GM19099 (cell line): ENCODE measurements around the gene DGKQ.

Experiments used
- POLR2A ChIP-seq: IDR thresholded peaks from 3 replicates; pipeline ENCODE4 v1.6.1; 2011; ENCODE audit warnings: low read depth; ENCODE audit not compliant: insufficient read length; ENCODE audit errors: extremely low read depth

Gene DGKQ, protein sequence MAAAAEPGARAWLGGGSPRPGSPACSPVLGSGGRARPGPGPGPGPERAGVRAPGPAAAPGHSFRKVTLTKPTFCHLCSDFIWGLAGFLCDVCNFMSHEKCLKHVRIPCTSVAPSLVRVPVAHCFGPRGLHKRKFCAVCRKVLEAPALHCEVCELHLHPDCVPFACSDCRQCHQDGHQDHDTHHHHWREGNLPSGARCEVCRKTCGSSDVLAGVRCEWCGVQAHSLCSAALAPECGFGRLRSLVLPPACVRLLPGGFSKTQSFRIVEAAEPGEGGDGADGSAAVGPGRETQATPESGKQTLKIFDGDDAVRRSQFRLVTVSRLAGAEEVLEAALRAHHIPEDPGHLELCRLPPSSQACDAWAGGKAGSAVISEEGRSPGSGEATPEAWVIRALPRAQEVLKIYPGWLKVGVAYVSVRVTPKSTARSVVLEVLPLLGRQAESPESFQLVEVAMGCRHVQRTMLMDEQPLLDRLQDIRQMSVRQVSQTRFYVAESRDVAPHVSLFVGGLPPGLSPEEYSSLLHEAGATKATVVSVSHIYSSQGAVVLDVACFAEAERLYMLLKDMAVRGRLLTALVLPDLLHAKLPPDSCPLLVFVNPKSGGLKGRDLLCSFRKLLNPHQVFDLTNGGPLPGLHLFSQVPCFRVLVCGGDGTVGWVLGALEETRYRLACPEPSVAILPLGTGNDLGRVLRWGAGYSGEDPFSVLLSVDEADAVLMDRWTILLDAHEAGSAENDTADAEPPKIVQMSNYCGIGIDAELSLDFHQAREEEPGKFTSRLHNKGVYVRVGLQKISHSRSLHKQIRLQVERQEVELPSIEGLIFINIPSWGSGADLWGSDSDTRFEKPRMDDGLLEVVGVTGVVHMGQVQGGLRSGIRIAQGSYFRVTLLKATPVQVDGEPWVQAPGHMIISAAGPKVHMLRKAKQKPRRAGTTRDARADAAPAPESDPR

GRCh38 chr4:973431-974397 lies at the start of gene DGKQ:
Gene DGKQ, minus strand, starts transcription at chr4:973569. Its CDS starts 87 bp downstream, at chr4:973482.
- TF ChIP-seq POLR2A: peak; percentile 46

DNA sequence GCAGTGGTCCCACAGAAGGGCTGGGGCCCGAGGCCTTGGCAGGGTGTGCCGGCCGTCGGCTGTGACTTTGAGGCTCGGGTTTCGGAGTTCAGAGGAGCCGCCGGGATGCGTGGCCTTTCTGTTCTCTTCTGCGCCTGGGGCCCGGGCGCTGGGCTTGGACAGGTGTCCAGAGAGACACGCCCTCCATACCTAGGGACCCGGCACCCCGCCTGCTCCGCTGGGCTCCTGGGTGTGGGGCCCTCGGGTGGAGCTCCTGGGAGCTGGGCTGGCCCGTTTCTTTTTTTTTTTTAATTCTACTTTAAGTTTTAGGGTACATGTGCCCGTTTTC lies 49.3 kb upstream of the DGKQ start:
- TF ChIP-seq POLR2A: no peak

DNA sequence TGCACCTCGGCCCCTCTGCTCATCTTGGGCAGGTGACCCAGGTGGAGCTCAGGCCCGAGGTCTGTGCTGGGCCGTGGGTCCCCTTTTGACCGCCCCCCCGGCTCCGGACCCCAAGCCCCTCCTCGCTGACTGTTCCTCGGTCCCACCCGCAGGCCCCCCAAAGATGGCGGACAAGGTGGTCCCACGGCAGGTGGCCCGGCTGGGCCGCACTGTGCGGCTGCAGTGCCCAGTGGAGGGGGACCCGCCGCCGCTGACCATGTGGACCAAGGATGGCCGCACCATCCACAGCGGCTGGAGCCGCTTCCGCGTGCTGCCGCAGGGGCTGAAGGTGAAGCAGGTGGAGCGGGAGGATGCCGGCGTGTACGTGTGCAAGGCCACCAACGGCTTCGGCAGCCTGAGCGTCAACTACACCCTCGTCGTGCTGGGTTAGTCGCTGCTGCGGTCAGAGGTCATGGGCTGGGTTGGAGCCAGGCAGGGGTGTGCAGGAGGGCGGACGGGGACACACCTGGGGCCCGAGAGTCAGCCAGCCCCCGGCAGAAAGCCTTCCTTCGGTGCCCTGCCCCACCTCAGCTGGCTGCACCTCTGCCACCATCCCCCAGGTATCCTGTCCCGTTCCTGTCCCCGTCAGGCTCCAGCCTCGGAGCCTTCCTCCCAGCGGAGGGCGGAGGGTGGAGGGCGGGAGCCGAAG lies 48.8 kb upstream of the DGKQ start:
- no peak for TF ChIP-seq POLR2A

DNA sequence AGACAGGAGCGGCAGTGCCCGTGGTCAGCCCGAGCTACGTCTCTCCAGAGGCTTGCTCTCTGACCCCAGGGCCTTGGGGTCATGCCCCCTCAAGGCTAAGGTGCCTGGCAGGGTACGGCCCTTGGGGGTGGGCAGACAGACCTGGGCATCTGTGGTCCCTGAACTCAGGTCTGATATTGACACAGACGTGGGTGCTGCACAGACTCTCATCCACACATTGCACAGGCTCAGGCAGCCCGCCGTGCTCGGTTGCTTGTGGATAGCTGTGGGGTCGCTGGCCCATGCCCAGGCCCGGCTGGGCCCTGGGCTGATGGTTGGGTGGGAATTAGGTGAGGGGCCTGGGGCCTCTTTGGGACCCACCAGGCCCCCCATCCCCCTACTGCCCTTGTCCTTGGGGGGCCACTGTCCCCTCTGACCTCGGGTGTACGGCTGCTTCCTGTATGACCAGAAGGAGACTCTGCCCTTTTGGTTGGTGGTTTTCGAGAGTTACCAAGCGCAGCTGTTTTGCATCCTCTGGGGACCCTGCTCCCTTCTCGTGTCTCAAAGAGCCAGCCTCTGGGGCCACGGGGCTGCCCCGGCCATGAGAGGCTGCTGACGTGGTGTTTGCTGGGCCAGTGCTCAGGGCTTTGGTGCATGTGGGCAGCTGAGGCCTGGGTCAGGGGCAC lies 48.1 kb upstream of the DGKQ start:
- TF ChIP-seq POLR2A: no peak

- no peak for TF ChIP-seq POLR2A
Measured at GRCh38 chr4:1019729-1020470, 46.5 kb upstream of the DGKQ start.

DNA sequence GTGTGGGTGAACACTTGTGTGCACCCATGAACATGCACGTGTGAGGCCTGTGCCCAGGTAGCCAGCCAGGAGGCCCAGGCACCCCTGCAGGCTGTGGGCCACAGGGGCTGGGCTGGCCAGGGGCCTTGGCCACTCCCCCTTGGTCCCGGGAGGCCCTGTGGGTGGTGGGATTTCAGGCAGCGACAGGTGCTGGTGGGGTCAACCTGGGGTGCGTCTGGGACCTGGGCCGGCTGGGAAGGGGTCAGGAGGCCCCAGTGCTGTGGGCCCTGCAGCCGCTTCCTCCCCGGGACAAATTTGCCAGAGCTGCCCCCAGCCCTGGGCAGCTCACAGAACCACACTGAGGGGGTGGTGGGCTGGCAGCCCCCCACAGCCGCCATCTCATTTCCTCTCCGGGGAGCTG lies 46.0 kb upstream of the DGKQ start:
- no peak for TF ChIP-seq POLR2A

- TF ChIP-seq POLR2A: no peak
Measured at GRCh38 chr4:1018147-1019020, 45.0 kb upstream of the DGKQ start.

DNA sequence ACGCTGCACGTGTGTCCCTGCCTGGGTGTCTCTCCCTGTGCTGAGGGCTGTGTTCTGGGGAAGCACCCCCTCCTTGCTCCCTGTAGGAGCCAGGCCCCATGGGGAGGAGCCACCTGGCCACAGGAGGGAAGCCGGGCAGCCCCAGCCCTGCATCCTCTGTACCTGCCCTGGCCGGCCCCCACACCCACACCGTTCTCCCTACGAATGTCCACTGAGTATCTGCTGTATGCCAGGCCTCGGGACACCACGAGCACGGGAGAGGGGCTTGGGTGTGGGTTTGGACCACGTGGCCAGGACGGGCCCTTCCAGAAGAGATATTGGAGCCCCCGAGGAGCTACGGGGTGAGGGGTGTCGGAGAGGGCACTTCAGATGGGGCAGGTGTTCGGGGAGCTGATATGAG lies 44.3 kb upstream of the DGKQ start:
- no peak for TF ChIP-seq POLR2A

DNA sequence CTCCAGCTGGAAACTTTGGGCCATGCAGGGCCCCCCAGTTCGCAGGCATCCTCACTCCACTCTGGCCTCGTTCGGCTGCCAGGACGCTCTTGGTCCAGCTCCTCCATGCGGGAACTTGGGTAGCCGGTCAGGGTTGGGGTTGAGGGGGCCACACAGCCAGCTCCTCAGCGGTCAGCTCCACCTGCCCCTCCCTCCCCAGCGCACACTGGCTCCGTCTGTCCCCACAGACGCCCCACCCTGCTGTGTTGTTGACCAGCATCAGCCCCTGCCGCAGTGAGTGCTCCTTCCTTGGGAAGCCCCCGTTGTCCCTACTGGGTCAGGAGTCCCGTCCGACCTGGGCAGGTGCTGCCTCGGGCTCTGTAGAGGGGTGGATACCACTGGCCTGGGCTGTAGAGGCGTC lies 43.8 kb upstream of the DGKQ start:
- TF ChIP-seq POLR2A: no peak

DNA sequence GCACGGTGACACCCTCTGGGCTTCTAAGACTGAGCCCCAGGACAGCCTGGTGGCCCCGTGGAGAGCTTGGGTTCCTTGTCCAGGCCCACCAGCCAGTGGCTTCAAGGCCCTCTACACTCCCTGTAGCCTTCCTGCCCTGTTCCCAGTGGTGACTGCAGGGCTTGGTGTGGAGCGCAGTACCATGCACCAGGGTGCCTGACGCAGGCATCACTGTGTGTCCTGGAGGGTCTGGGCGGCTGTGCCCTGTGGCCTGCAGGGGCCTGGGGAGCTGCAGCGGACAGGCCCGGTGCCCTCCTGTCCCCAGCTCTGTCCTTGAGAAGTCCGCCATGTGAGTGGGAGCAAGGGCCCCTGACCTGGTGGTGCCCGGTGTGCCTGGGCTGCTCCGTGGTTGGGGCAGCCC lies 42.4 kb upstream of the DGKQ start:
- TF ChIP-seq POLR2A: no peak

GRCh38 chr4:1015179-1015578 lies 41.8 kb upstream of the DGKQ start:
- no peak for TF ChIP-seq POLR2A
